Activated naive CD8-positive, alpha-beta T cell treated with anti-CD3 and anti-CD28 coated beads, Interleukin-2, amount 50 U/mL, for 16 hours (primary cell): Measurements from ENCODE around the gene RPGR.

Experiments
- DNase-seq: peaks from one replicate; pipeline ENCODE4 v3.0.0-alpha.2; 2020; ENCODE audit warnings: low read depth, low spot score

RPGR gene, protein sequence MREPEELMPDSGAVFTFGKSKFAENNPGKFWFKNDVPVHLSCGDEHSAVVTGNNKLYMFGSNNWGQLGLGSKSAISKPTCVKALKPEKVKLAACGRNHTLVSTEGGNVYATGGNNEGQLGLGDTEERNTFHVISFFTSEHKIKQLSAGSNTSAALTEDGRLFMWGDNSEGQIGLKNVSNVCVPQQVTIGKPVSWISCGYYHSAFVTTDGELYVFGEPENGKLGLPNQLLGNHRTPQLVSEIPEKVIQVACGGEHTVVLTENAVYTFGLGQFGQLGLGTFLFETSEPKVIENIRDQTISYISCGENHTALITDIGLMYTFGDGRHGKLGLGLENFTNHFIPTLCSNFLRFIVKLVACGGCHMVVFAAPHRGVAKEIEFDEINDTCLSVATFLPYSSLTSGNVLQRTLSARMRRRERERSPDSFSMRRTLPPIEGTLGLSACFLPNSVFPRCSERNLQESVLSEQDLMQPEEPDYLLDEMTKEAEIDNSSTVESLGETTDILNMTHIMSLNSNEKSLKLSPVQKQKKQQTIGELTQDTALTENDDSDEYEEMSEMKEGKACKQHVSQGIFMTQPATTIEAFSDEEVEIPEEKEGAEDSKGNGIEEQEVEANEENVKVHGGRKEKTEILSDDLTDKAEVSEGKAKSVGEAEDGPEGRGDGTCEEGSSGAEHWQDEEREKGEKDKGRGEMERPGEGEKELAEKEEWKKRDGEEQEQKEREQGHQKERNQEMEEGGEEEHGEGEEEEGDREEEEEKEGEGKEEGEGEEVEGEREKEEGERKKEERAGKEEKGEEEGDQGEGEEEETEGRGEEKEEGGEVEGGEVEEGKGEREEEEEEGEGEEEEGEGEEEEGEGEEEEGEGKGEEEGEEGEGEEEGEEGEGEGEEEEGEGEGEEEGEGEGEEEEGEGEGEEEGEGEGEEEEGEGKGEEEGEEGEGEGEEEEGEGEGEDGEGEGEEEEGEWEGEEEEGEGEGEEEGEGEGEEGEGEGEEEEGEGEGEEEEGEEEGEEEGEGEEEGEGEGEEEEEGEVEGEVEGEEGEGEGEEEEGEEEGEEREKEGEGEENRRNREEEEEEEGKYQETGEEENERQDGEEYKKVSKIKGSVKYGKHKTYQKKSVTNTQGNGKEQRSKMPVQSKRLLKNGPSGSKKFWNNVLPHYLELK

DNA sequence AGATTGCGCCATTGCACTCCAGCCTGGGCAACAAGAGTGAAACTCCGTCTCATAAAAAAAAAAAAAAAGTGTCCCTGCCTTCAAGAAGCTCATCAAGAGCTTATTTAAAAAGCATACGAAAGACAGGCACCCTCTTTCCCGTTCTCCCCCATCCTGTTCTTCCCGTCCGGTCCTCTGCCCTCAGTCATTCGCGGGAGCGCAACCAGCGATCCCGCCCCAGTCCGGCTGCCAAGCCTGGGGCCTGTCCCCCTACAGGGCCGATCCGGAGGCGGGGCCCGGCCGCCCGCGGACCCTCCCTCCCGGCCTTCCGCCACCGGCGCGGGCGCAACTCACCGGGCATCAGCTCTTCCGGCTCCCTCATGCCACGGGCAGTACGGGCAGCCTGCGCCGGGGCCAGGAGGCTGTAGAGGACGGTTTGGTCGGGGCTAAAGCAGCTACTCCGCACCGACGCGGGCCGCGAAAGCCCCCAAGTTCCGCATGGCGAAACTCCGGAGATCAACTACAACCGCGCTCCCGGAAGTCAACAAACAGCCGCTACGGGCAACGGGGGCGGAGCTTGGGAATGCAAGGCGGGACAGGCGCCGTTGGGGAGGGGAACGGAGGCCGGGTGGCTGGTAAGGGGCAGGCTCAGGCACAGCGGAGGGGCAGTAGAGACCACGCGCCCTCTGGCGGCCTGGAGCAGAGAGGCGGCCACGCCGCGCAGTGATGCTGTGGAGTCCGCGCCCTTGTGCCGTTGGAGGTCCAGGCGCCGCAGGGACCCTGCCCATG is at the start of gene RPGR:
Gene RPGR, minus strand, starts transcription at position 503 of the 768 bp plus-strand sequence. Its CDS starts 142 bp downstream, at position 361.
- peak; percentile 77 for DNase-seq

DNA sequence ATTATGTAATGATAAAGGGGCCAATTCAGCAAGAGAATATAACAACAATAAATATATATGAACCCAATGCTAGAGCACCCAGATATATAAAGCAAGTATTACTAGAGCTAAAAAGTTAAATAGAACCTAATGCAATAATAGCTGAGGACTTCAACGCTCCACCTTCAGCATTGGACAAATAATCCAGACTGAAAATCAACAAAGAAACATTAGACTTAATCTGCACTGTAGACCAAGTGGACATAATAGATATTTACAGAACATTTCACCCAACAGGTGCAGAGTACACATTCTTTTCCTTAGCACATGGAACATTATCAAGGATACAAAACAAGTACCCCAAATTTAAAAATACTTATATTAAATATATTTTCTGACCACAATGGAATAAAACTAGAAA is 49.4 kb upstream of the RPGR start:
- DNase-seq = no peak

DNA sequence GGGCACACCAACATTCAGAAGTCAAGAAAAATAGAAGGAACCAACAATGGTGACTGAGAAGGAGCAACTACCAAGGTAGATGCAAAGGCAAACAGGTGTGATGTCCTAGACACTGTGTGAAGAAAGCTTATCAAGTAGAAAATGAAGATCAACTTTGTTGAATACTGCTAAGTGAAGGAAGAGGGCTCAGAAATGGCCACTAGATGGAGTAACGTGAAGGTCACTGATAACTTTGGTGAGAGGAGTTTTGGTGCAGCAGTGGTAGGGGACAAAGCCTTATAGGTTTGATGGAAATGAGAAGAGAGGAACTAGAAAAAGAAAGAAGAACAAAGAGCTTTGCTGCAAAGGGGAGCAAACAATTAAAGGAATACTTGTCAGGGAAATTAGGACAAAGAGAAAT is 48.6 kb upstream of the RPGR start:
- DNase-seq = no peak

DNA sequence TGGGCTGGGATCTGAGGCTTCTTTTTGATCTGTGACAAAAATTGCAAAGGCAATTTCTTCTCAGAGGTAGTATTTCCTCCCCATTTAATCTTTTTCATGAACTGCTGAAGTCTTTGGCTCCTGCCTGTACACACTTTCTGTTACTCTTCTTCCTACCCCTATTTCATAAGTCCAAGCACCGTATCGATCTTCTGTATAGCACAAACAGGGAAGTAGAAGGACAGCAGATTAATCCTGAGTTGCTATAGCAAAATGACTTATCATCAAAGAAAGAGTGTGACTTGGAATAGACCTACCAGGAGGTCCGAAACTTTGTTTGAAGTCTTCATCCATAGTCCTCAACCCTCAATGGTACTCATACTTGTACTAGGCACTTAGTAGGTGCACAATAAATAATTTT is 47.1 kb upstream of the RPGR start:
- DNase-seq = no peak

DNA sequence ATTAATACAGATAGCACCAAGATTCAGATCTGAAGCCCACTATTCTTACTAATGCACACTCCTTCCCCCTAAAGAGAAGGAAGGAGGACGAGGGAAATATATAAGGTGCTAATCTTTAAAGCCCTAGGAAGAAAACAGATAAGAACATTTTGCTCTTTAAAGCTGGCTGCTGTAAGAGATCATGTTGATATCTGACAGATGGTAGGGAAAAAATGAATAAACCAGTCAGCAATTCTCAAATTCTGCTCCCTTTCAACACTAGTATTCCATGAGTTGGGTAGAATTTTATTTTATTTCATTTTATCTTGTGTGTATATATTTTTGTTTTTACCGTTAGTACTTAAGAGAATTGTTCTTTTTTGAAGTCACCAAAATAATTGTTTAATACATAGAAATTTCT is 44.3 kb upstream of the RPGR start:
- no peak for DNase-seq

DNA sequence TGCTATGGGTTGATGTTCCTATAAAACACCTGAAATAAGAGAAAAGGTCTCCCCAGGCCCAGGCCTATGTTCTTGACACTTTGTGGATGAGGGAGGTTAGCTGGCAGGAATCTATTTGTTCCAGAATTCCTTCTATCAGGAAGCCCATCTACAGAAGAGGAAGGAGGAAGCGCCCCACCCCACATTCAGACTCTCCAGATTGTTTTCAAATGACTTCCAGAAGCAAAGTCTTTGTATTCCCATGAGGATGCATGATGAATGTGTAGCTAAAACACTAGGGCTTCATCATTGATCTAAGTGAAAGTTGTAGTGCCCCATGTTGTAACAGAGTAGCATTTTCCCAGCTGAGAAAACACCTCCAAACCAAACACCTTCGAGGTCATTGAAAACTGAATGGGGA is 41.5 kb upstream of the RPGR start:
- DNase-seq = no peak

DNA sequence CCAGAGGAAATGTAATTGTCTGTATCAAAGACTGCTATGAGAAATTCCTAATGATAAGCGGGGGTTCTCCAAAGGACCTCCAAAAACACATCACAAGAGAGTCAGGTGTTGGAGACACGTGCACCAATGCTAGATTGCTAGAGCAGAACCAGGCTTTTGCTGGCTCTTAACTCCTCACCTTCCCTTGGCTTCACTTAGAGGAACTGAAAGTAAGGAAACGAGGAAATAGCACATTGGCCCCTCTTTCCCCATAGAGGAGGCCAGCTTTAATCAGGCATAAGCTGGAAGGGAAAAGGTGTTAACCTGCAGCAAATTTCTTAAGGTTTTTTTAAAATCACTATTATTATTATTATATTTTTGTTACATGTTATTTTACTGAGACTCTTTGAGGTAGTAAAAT is 38.6 kb upstream of the RPGR start:
- DNase-seq = no peak

DNA sequence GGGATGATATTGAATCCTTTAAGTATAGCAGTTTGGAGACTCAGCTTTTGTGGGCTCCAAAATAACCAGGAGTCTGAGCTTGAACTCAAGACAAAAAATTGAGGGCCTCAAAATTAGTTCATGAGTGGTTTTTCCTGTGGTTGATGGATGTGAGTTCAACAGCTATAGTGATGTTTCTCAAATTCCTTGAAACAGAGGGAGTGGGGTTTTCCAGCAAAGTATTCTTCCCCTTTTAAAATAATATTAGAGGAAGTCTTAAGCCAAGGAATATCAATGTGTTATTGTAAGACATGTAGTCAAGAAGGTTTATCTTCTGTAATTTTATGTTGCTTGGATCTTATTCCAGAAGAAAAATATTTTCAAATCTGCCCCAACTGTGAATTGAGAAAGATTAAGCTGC is 35.7 kb upstream of the RPGR start:
- no peak for DNase-seq

DNA sequence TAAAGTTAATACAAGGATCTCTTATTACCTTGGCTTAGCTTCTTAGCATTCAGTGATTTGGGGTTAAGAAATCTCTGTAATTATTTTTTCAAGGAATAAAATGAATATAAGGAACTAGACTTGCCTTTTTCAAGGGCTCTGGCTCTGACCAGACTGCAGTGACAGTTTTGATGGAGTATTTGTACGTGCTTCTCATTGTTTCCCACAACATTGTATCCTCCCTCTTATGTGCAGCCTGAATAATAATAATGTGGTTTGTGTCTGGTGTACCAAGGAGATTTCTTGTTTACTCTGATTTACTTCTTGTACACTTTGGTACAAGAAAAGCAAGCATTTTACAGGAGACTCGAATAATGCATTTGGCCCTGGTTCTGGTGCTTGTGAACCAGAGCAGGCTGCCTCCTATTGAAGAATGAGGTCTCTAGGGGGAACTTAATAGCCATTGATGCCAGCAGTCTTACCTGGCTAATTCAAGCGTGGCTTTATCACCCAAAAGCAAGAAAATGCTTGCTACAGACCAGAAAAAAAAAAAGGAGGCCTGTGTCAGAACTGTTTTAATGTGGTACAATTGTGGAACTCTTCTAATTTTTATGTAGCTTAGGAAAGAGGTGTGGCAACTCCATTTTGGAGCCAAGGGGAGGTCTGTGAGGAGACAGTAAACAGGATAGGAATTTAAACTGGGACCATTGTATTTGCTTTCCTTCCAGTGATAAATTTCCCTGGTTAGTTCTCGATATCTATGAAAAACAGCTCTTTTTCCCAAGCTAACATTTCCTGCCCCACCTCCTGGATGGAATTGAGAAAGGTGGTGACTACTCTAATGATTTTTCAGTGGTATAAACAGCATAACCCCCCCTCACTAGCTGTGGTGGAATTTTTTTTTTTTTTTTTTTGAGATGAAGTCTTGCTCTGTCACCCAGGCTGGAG is 30.7 kb upstream of the RPGR start:
- DNase-seq = no peak

DNA sequence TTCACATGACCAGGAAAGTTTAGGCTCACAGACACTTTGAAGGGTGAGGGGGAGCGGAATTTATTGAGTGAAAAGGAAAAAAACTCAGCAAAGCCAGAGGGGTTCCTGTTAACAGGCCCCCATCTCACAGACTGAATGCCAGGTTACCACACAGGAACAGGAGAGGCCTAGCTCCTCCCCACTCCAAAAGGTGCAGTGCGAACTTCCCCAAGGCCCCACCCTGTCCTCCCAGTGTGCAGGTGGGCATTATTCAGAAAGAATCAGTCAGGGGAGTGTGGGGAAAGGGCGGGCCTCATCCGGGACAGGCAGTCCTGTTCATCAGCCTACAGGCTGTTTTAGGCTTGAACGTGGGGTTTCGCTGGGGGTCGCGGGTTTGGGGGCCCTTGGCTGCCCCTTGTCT is 29.1 kb upstream of the RPGR start:
- no peak for DNase-seq

DNA sequence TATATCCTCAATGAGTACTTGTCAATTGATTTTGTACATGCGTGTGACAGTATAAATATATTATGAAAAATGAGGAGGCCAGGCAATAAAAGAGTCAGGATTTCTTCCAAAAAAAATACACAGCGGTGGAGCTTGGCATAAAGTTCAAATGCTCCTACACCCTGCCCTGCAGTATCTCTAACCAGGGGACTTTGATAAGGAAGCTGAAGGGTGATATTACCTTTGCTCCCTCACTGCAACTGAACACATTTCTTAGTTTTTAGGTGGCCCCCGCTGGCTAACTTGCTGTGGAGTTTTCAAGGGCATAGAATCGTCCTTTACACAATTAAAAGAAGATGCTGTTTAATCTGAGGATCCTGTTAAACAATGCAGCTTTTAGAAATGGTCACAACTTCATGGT is 25.1 kb upstream of the RPGR start, which contains the start of gene OTC:
Gene OTC, plus strand, starts transcription at position 243 of the 400 bp plus-strand sequence. Its CDS starts 93 bp downstream, at position 336.
- DNase-seq = no peak

DNA sequence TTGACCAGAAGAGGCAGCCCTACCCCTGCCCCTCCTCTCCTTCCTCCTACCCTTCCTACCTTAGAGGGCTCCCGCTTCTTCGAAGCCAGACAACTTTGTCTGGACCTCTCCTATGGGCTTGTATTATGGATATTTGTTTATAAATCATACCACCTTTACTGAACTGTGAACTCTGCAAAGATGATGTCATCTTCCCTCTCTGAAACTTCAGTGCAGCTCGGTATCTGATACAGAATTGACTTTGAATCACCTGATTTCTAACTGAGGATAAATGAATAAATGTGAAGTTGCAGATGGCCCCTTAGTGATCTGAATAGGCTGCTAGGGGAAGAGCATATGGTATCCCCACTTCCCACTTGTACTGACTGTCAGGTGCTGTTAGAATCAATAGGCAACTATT is 24.0 kb upstream of the RPGR start:
- DNase-seq = no peak

DNA sequence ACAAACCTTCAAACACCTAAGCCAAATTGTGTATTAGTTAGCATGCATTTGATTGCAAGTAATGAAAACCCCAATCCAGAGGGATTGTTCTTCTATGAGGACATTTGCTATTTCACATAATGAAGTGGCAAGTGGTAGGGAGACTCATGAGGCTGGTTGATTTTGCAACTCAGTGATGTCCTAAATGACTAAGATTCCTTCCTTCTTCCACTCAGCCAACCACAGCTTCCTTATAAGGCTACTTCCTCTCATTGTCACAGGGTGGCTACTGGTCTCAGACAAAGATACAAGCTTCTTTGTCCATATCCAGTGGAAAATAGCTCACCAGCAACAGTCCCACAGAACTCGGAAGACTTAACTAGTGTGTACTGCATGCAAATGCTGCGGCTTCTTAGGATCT is 19.8 kb upstream of the RPGR start:
- no peak for DNase-seq

DNA sequence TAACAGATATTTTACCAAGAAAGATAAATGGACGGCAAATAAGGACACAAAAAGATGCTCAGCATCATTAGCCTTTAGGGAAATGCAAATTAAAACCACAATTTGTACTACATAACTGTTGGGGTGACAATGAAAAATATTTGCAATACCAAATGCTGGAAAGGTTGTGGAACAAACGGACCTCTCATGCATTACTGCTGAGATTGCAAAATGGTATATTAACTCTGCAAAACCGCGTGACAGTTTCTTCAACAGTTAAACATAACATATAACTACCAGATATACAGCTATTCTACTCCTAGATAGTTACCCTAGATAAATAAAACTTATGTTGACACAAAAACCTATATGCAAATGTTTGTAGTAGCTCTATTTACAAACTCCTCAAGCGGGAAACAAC is 18.8 kb upstream of the RPGR start:
- DNase-seq = no peak

DNA sequence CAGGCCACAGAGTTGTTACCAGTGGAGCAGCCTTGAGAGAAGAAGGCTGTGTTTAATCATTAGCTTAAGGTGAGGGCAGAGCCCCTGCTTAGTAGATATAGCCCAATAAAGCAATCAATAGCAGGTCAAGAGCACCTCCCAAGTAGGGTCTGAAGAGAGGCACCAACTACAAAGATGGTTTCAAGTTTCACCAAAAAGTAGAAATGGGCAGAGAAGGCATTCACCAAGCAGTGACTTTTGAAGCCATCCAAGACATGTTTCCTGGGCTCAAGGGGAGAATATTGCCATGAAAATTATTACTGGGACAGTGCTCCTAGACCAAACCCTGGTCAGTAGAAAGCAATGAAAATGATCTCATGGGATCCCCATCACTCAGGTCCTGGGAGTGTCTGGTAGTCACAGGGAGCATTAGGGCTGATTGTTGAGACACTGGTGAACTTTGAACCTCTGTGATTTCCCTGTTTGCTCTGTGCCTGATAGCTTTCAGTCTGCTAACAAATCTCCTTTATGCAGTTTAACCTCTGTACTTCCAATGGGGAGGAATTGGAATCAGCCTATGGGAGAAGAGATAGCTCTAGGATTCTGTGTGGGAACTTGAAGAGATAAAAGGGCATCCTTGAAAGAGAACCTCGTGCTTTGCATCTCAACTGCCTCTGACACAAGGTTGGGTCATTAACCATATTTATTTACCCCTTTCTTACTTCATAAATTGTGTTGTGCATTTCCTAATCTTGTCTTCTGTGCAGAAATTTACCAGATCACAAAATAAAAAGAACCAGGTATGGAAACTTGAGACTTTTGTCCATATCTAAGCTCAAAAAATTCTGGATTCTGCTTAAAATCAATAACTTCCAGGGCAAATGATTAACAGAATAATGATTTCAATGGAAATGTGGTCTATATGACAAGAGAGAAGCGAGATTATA is 15.8 kb upstream of the RPGR start:
- no peak for DNase-seq

DNA sequence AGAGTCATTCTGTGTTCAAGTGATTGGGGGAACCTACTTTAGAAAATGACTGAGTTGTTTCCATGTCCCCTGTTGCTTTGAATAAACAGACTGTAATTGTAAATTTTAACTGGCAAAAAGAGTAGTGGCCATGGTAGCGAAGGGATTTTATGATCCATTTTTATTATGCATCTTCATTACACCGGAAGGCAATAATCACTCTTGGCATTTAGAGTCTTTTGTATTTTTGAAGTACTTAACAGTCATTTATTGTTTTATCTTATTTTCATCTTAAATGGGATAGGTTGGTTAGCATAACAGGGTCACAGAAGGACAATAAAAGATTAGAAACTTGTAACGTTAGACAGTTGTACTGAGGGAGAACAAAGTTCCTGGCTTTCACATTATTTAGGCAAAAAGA is 14.1 kb upstream of the RPGR start:
- DNase-seq = no peak

DNA sequence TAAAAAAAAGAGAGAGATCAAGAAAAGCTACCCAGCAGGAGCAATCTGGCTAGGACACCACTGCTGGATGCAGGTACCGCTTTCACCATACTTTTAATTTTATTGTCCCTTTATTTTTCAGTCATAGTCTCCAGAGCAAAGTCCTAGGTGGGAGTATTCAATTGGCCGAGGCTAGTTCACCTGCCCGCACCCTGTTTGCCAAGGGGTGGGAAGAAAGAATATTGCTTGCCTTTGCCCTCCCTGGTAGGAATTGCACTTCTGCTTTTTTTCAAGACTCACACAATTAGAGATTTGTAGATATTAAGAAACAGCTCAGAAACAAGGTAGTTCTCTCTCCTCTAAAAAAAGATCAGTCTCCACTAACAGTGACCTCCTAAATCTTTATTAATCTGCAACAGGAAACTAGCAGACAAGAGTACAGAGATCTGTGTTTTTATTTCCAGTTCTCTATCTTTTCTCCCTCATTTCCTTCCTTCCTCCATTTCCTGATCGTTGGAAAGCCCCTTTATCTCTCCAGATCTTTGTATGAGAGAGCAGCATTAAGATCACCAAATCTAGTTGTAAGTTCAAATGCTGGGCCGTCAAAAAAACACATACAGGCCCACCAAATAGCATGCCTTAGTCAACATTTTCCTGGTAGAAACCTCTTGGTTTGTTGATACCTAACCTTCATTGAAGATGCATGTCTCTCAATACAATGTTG is 9.4 kb upstream of the RPGR start:
- no peak for DNase-seq

DNA sequence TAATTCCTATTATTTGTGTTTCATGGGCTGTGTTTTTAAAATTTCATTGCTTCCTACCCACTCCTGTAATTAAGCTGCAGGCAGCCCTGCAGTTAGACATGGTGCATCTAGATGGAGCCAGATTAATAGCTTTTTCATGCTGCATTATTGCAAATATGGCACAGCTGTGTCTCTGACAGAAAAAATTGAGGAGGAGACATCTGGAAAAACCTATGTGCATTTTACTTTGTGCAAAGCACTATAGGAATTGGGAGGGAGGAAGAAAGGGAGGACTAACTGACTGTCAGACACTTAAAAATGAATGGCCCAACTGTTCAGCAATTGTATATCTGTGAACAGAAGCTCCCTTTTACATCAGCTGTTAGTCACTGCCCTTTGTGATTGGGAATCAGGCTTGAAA is 8.1 kb upstream of the RPGR start:
- no peak for DNase-seq

DNA sequence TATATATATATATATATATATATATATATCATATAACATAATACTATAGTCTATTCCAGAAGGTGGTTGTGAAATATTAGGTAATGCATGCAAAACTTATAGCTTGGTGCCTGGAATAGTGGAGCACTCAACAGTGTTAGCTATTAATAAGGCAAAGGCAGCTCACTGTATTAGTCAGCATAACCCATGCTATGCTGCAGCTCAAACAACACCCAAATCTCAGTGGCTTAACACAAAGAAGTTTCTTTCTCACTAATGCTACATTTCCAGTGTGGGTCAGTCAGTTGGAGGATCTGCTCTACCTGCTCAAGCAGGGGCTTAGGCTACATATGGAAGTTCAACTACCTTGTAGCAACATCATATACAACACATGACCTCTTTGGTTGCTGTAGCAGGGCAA is 5.2 kb upstream of the RPGR start:
- DNase-seq = no peak
